ENCODE measurements around the gene ST8SIA1.

Gene ST8SIA1

GRCh38 chr12:22231836-22232235, 102.7 kb downstream of the ST8SIA1 start:
- DNase-seq = no peak

- no peak for DNase-seq
These were observed 103.4 kb downstream of the ST8SIA1 start for GRCh38 chr12:22231078-22231477.

- no peak for DNase-seq
These were observed 104.2 kb downstream of the ST8SIA1 start for GRCh38 chr12:22230280-22230794.

GRCh38 chr12:22229652-22230279, 104.7 kb downstream of the ST8SIA1 start:
- no peak for DNase-seq

- DNase-seq = no peak
These were observed 106.3 kb downstream of the ST8SIA1 start for GRCh38 chr12:22228022-22228875.

- DNase-seq = no peak
These were observed 111.2 kb downstream of the ST8SIA1 start for GRCh38 chr12:22223356-22223755.

GRCh38 chr12:22217556-22217955, 117.0 kb downstream of the ST8SIA1 start:
- DNase-seq = no peak

- DNase-seq = no peak
These were observed 118.8 kb downstream of the ST8SIA1 start for GRCh38 chr12:22215467-22216253.

GRCh38 chr12:22211128-22211527, 123.4 kb downstream of the ST8SIA1 start:
- no peak for DNase-seq

- DNase-seq = no peak
These were observed 125.1 kb downstream of the ST8SIA1 start for GRCh38 chr12:22209422-22209821.

GRCh38 chr12:22206111-22206728, 128.3 kb downstream of the ST8SIA1 start:
- DNase-seq = no peak

GRCh38 chr12:22204391-22204790, 130.1 kb downstream of the ST8SIA1 start:
- DNase-seq = no peak

GRCh38 chr12:22202847-22203246, 131.7 kb downstream of the ST8SIA1 start:
- no peak for DNase-seq

- DNase-seq = no peak
These were observed 133.4 kb downstream of the ST8SIA1 start for GRCh38 chr12:22201101-22201500.

GRCh38 chr12:22196236-22196635, 138.3 kb downstream of the ST8SIA1 start:
- no peak for DNase-seq

GRCh38 chr12:22190969-22191368, 143.5 kb downstream of the ST8SIA1 start:
- no peak for DNase-seq

GRCh38 chr12:22188431-22188830, 146.1 kb downstream of the ST8SIA1 start:
- DNase-seq = no peak

GRCh38 chr12:22180705-22181104, 153.8 kb downstream of the ST8SIA1 start:
- no peak for DNase-seq

GRCh38 chr12:22173177-22173576, 161.3 kb downstream of the ST8SIA1 start:
- DNase-seq = no peak

- DNase-seq = no peak
These were observed 162.0 kb downstream of the ST8SIA1 start for GRCh38 chr12:22172501-22172900.

GRCh38 chr12:22169376-22169775, 165.1 kb downstream of the ST8SIA1 start:
- no peak for DNase-seq

- DNase-seq = no peak
These were observed 170.4 kb downstream of the ST8SIA1 start for GRCh38 chr12:22164139-22164538.

GRCh38 chr12:22163594-22163993, 170.9 kb downstream of the ST8SIA1 start:
- DNase-seq = no peak

Measured in KG1 (cell line).